SK-N-MC (cell line): ENCODE data around the gene NPBWR2.

Source experiments
- EZH2 ChIP-seq: fragments of 200-600 bp; sonication (generic); IDR thresholded peaks from one replicate; pipeline ENCODE4 v1.6.1; 2017; ENCODE audit warnings: antibody characterized with exemption
- FOXP2 ChIP-seq: optimal IDR thresholded peaks from 2 replicates; pipeline ENCODE3; 2011; ENCODE audit warnings: mild to moderate bottlenecking, moderate library complexity; ENCODE audit not compliant: insufficient read depth; ENCODE audit errors: extremely low read length, control extremely low read depth
- POLR2AphosphoS5 ChIP-seq: IDR thresholded peaks from 2 replicates; pipeline ENCODE4 v1.6.1; 2012; ENCODE audit warnings: mild to moderate bottlenecking, low read depth, low read length, borderline replicate concordance

- TF ChIP-seq EZH2 (no peak), POLR2AphosphoS5 (no peak), FOXP2 (no peak)
Measured at GRCh38 chr20:64156136-64156885, 48.9 kb upstream of the NPBWR2 start.
